Measurements from ENCODE around the gene TNS1.

DNA sequence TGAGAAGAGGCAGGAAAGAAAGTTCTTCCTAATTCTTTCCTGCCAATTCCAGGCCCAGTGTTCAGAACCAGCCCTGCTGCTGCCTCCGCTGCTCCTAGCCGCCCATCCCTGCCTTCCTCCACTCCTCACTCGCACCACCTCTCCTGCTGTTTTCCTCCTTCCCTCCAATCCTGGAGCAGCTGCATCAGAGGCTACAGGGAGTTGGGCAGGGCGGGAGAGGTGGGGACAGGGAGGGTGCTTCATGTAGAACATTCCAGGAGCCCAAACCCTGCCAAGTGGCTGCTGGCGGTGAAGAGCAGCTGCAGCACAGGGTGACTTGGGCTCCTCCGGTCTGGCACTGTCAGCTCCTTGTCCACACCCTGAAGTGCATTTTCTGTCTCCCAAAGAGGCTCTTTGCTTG, 176.3 kb downstream of the TNS1 start:
- peak in 1 of 2 donors; percentile 55 for TF ChIP-seq POLR2A (IDR thresholded peaks at IDR 0.05)
- TF ChIP-seq, protein P1, sequence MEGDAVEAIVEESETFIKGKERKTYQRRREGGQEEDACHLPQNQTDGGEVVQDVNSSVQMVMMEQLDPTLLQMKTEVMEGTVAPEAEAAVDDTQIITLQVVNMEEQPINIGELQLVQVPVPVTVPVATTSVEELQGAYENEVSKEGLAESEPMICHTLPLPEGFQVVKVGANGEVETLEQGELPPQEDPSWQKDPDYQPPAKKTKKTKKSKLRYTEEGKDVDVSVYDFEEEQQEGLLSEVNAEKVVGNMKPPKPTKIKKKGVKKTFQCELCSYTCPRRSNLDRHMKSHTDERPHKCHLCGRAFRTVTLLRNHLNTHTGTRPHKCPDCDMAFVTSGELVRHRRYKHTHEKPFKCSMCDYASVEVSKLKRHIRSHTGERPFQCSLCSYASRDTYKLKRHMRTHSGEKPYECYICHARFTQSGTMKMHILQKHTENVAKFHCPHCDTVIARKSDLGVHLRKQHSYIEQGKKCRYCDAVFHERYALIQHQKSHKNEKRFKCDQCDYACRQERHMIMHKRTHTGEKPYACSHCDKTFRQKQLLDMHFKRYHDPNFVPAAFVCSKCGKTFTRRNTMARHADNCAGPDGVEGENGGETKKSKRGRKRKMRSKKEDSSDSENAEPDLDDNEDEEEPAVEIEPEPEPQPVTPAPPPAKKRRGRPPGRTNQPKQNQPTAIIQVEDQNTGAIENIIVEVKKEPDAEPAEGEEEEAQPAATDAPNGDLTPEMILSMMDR (IDR thresholded peaks at IDR 0.05), result no peak

Measured in tibial nerve (tissue), 3 donors.